GM18870 (cell line): ENCODE data around the gene PHACTR1.

Source experiments
- ATAC-seq: cut with Tn5 transposase; IDR thresholded peaks from one replicate; pipeline ENCODE4 v1.9.1; 2021; ENCODE audit warnings: moderate library complexity; ENCODE audit not compliant: unreplicated experiment

PHACTR1 gene

DNA sequence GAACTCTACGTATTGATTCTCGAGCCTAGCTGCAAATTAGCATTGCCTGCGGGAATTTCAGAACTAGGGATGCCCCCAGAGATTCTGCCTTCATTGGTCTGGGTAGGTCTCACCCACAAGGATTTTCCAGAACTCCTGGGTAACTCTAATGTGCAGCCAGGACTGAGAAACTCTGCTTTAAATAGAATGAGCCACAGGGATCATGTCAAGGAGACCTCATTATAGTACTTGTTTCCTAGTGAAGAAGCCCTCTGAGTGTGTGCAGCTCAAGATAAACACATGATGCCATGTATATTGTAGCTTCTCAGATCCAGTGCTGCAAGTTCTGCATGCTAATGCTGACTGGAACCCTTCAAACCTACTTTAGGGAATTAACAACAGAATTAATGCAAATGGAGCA lies 179.2 kb downstream of the PHACTR1 start:
- no peak for ATAC-seq

DNA sequence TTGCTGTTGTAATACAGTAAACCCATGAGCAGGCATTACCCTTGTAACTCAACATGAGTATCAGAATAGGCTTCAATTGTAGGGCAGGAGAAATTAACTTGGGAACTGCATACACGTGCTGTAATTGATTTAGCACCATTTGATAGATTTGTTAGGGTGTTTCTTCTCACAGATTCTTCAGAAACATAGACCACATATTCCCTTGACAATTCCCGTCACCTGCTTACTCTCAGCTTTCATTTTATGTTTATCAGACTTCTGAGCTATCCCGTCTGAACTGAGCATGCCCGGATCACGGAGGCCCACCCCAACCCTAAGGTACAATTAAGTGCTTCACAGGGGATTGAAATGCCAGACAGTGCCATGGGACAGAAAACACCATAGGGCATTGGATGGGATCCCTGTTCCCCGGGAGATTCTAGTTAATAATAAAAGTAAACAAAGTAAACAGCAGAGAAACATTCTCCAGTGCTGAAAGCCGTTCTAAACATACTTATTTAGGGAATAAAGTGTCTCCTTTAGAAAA lies 179.7 kb downstream of the PHACTR1 start:
- no peak for ATAC-seq

DNA sequence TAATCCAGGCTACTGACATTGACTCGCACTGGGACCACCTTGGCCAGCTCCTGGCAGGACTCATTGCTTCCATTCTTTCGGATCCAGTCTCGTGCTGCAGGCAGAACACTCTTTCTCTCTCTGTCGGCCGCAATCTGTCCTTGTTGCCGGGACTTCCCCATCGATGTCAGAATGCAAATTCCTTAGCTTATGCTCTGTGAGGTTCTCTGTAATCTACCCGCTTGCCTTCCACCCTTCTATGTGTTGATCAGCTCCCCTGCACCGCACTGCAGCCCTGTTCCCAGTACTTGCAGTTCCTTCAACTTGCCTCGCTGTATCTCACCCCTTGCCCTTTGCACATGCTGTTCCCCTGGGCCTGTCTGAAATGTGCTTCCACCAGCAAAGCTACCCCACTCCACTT lies 182.0 kb downstream of the PHACTR1 start:
- no peak for ATAC-seq

DNA sequence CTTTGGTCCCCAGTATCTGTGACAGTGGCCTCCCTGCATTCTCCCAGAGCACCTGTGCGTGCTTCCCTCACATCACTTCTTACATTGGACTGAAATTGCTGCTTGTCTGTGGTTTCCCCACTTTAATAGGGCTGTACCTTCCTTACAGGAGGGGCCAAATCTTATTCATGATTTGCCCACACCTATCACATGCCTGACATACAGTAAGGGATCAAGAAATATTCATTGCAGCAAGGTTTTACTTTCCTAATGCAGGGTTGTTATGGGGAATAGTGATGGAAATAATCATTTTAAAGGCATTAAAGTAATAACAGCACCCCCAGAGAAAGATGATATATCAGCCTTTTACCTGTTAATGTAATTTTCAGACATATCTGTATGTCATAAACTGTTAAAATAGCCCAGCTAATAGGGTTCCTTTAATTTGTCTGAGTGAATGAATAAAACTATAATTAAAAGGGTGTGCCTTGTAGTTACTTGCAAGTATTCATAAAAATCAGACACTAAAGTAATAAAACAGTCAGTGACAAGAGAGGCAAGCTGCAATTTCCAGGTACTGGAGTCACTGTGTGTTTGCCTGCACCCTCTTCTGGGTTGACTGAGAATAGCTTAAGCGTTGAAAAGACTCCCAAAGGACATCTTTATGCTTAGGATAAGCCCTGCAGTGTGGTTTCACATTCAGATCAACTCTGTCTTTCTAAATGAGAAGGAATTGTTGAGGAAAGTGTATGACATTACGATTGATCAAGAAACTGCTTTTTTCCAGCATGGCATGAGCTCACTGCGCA lies 182.7 kb downstream of the PHACTR1 start:
- no peak for ATAC-seq

DNA sequence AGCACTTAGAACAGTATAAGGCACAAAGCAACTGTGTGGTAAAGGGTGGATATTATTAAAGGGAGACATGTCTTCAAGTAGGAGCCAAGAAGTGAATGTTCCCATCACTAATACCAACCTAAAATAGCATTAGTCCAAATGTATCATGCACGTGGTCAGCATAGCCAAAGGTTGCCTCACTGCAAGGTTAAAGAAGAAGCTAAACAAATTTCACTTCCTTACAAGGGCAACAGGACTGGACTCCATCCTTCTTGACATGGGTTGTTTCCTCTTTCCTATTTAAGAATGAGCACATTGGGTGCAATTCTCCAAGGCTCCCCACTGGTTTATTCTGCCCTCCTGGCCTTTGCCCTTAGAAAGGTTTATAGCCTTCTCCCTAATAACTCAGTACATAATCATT lies 186.7 kb downstream of the PHACTR1 start:
- no peak for ATAC-seq

DNA sequence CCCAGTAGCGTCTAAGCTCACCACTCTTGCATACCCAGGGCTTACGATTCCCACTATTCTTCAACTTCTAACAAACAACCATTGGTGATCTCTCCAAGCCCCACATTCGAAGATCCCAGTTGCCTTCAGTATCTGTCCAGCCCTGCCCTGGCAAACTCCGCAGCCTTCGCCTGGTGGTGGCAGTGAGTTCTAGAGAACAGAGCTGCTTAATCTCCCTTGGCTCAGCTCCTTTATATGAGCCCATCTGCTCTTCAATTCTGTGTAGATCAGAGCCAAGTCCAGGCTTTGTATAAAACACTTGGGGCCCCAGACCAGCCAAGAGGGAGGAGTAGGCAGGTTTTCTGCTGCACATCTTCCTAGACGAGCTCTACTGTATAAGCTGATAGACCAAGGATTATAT lies 193.3 kb downstream of the PHACTR1 start:
- ATAC-seq: no peak

DNA sequence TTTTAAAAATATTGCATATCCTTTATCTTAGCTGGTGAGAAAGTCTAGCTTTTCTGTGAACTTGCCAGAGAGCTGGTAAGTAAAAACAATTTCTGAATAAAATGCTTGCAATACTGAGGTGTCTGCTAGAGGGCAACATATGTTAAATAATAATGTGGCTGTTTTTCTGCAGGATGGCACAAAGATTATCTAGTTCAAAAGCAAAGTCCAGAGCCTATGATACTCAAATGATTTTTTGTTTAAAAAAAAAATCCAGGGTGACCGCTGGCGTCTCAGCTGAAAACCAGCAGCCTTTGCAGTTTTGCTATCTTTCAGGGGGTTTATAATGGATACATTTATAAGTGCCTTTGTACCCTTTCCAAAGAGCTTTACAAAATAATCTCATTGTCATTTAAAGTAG lies 194.9 kb downstream of the PHACTR1 start:
- ATAC-seq: no peak

DNA sequence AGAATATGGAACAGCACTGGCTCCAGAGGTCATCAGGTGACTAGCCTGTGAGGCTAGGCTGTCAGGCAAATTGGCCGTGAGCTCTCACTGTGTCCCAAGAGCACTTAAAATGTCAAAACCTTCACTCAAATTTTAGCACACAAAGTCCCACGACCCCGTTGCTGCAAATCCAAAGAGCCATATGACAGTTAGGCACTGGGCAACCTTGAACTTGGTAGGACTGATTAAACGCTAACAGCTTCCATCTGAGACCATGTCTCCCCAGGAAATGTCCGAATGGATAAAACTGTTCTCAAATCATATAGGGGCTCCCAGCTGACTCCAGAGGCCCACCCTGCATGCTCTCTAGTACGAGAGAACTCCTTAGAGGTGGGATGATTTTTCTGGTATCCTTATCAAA lies 196.6 kb downstream of the PHACTR1 start:
- no peak for ATAC-seq

DNA sequence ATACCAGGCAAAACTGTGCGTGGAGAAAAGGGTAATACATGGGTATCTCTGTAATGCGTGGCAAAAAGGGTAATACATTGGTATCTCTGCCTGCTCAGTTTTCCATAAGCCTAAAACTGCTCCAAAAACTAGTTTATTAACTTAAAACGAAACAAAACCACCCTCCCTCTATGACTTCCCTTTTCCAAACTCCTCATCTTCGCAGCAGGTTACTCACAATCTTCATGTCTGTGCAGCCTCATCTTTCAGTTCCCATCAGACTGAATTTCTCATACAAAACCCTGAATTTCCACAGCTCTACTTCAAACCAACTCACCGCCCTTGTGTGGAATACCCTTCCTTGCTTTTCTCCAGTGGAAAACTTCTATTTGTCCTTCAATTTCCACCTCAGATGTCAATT lies 199.4 kb downstream of the PHACTR1 start:
- ATAC-seq: no peak

DNA sequence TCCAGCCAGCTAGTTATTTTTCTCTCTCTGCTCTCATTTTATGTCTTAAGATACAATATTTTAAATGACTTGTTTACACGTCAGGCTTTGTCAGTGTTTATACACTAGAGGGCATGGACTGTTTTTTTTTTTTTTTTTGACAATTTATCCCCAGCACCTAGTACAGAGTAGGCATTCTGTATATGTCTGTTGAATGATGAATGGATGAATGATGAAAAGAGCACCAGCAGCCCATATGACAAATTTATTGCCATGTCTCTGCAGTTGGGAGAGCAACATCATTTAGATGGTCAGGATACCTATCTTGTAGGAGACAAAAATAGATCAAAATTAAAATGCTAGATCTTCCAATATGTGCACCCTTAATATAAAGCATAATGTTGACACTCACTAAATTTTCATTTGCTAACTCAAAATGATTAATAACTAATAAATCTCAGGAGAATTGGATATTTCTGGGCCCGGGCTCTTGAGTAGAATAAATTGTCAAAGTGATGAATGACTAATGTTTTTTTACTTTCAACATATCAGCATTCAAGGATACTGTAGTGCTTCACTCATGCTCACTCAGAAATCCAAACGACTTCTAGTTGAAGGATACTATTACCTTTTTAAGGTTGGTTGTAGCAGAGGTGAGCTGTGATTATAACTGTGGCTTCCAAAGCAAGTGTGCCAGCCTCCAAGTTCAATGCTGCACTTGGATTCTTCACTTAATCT lies 200.0 kb downstream of the PHACTR1 start:
- ATAC-seq: no peak

DNA sequence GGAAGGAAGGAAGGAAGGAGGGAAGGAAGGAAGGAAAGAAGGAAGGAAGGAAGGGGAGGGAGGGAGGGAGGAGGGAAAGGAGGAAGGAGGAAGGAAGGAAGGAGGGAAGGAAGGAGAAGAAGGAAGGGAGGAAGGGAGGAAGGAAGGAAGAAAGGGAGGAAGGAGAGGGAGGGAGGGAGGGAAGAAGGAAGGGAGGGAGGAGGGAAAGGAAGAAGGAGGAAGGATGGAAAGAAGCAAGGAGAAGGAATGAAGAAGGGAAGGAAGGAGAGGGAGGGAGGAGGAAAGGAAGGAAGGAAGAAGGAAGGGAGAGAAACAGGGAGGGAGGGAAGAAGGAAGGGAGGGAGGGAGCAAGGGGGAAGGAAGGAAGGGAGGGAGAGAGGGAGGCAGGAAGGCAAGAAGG lies 204.9 kb downstream of the PHACTR1 start:
- ATAC-seq: no peak

DNA sequence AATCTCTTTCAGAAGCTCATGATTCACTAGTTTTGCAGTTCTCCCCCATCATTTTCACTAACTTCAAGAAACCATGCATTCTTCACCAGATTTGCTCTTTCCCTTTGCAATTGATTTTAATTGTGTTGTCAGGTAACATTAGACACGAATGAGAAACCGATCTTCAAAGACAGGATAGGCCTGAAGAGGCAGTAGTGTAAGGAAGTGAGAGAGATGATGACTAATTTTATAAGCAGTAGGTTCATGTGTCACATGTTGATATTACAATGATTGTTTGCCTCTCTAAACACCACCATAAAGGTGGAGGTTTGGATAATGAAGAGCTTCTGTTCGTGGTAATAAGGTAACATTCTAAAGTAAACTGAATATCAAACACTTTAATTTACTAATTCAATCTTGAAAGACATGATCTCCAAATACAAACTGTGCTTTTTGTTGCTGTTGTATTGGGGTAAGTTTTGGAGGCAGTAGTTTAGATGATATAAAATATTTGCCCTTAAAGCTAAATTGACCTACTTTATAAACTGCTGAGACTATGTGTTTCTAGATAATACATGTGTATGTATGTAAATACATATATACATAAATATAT lies 207.2 kb downstream of the PHACTR1 start:
- no peak for ATAC-seq

DNA sequence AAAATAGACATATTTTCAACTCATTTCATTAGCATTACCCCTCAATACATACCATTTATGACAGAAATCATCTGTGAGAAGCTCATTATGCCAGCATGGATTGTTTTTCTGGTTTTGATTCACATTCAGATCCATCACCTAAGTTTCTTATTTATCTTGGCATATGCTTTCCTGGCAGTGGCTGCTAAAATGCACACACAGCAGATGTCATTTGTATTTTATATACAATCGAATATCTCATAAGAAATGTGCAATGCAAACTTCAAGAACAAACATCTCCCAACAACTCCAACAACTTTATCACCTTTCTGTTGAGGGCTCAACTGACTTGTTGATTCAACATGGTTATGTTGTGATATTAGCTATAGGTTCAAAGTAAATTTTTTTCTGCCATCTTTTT lies 208.3 kb downstream of the PHACTR1 start:
- ATAC-seq: no peak

DNA sequence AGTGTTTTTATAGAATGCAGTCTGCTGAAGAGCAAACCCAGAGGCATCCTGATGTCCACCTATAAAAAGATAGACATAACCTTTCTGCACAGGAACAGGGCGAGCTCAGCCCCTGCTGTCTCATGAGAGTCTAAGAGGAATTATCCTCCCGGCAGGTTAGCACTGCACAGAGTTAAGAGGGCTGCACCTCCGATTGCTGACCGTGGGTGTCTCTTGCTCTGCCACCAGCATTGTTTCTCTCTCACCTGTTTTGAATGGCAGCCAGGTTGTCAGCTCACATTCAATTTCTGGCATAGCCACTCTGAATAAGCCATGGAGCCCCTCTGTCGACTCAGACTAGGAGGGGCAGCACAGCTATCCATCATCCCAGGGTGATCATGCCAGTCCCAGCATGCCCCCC lies 211.2 kb downstream of the PHACTR1 start:
- ATAC-seq: no peak

DNA sequence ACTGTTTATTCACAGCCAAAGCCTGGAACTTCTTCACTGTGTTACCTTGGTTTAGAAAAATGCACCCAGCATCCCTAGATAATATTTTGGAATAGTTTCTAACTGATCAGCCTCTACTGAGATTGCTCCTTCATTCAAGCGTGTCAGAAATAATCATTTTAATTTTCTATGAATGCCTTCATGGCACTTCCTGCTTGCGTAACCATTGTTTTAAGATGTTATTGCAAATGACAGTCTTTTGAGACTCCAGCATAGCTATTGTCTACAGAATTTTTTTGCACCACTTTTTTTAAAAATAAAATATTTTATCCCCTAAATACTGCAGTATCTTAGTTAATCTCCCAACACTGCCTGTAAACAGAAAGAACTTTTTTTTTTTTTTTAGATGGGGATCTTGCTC lies 213.1 kb downstream of the PHACTR1 start:
- no peak for ATAC-seq

DNA sequence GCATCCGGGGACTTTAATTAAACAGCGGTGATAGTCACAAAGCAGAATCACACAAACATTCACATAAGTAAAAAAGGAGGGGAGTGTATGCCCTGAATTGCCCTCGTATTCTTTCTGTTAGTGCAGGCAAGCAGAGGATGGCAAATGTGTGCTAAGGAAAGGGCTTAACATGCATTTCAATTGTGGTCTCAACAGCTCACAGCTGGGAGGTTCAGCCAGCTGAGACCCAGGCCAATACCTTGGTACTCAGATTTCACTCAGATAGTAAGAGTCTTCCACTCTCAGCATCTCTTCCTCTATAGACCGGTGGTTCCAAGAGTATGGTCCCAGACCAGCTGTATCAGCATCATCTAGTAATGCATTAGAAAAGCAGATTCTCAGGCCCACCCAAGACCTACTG lies 215.1 kb downstream of the PHACTR1 start:
- no peak for ATAC-seq

DNA sequence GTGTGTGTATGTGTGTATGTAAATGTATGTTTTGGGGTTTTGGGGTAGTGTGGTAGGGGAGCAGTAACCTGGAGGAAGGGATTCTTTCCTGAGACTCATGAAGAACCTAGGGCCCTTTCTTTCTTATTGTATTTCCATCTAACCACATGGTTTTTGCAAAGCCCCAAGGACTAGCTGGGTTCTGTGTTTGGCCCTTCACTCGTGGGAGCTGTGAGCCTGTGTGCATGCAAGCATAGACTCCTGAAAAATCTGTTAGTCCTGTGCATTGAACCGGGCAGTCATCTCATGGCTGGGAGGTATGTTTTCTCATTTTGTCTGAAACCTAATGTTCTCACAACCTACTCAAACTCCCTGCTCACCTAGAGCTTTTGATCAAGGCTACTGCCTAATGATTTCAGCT lies 219.1 kb downstream of the PHACTR1 start:
- ATAC-seq: no peak

DNA sequence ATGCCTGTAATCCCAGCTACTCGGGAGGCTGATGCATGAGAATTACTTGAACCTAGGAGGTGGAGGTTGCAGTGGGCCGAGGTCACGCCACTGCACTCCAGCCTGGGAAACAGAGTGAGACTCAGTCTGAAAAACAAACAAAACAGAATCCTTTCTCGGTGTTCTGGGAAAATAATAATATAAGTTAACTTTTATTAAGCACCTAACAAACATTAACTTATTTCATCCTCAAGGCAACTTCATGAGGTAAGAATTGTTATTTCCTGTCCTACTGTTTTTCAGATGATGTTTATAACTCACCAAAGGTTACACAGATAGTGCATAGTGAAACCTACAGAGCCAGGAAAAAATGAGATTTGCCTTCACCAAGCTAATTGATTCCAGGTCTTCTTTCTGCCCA lies 221.4 kb downstream of the PHACTR1 start:
- ATAC-seq: no peak

DNA sequence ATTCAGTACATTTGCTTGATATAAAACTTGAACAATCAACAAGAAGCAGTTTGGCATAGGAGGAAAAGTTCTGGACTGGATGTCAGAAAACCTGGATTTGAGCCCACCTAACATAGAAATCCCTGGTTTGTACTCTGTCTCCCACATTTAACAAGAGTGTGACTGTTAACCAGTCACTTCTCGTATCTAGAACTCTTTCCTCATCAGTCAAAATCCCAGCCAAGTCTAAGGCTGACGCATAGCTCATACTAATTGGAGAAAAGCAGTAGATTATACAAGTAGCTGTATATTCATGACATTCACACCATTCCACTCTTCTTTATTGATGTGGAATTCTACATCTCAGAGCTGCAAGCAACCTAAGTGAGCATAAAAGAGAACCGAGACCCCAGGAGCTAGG lies 222.7 kb downstream of the PHACTR1 start:
- no peak for ATAC-seq

DNA sequence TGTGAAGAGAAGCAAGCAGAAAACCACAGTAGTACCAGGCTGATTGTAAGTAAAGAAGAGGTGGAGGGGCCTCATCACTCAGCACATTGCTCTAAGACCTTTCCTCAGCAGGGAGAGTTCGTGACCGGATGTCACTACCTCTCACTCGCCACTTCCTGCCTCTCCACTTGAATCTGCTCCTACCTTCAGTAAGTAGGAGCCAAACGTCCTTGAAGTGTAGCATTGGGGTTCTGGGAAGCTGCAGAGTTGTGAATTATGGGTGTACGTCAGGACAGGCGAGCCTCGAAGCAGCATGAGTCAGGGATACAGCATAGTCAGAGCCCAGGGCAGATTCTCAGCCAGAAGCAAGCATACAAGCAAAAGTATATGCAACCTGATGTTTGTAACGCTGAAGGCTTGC lies 224.9 kb downstream of the PHACTR1 start:
- no peak for ATAC-seq

DNA sequence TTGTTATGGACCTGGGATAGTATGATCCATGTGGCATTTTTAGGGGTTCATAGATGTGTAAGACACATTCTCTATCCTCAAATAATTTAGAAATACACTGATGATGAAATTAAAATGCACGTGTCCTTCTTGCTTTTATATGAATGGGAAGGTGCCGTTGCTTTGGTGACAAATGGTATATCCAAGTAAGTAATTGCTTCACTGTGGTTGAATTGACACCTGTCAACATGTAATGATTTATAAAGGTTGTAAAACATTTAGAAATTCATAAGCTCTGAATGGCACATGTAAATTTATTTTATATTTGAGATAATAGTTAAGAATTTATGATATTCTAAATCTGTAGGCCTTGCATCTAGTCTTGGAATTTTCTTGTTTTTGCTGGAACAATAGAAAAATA lies 227.0 kb downstream of the PHACTR1 start:
- ATAC-seq: no peak

DNA sequence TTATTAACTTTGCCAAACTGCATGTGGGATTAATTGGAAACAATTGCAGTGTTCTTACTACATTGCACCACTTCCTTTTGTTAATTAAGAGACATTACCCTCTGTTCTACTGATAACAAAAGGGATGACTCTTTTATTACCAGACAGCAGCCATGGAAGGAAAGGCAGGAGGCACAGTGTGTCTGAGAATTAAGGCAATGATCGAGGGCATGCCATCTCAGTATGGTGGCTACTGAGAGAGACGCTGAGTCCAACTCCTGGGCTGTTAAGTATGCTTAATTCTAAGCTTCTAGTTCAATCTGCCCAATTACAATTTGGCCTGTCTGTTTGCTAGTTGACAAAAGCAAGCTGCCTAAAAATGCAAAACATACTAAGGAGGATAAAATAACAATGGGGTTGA lies 227.4 kb downstream of the PHACTR1 start:
- ATAC-seq: no peak
